GM19324 (cell line): ENCODE measurements around the gene IRX5.

Experiments
- ATAC-seq: cut with Tn5 transposase; IDR thresholded peaks from one replicate; pipeline ENCODE4 v1.9.1; 2021; ENCODE audit warnings: mild to moderate bottlenecking, moderate library complexity; ENCODE audit not compliant: unreplicated experiment, low FRiP score

The IRX5 gene

GRCh38 chr16:54930005-54930868, at the start of gene IRX5:
Gene IRX5 (plus strand): TSS chr16:54930865. CDS start chr16:54931199, 334 bp downstream.
- ATAC-seq: no peak

GRCh38 chr16:54882556-54882955, 48.1 kb upstream of the IRX5 start:
- no peak for ATAC-seq

- no peak for ATAC-seq
Measured at GRCh38 chr16:54883358-54883757, 47.3 kb upstream of the IRX5 start.

- no peak for ATAC-seq
Measured at GRCh38 chr16:54886078-54886477, 44.6 kb upstream of the IRX5 start.

- ATAC-seq: no peak
Measured at GRCh38 chr16:54890381-54890780, 40.3 kb upstream of the IRX5 start.

DNA sequence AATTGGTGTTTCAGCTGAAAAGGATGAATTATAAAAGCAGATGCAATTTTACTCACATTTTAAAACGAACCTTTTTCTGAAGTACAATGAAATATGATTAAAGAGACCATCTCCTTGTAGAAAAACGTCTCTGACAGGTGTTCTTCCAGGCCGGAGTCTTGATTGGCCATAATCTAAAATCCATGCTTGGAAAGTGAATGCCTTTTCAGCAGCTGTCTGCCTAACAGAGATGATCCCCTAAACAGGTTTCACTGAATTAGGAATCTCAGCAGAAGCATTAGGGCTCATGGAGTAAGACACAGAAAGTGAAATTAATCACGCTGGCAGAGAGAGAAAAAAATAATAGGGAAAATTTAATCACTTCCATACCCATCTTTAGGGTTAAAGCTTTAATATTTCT, 39.3 kb upstream of the IRX5 start:
- ATAC-seq: no peak

DNA sequence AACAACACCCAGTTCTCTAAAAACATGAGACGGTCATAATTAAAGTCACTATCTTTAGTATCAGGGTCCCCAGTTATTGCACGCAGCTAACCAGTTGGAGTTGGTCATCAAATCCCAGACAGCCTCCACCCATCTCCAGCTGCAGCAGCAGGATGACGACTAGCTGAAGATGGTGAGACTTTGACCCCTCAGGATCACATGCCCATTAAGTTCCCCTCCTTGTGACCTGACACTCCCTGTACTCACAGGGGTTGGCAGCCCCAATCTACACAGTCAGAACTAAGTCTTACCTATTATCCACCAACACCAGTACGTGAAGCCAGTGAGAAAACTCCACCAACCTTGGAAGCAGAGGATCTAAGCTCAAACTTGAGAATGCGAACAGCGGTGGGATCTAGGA, 37.7 kb upstream of the IRX5 start:
- no peak for ATAC-seq

DNA sequence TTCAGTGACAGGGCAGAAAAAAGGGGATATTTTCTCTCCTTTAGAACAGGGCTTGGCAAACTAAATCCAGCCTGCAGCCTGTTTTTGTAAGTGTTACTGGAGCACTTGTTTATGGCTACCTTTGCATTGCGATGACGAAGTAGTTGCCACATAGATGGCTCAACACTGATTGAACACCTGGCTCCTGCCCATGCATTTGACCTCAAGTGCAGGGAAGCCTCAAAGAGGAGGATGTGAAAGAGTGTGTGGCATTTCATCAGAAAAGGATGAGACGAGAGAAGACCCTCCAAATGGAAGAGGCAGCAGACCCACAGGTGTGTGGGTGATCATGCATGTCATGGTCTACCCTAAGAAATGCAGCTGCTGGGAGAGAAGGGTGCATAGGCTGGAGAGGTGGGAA, 32.7 kb upstream of the IRX5 start:
- no peak for ATAC-seq

- no peak for ATAC-seq
Measured at GRCh38 chr16:54901606-54902005, 29.1 kb upstream of the IRX5 start.

DNA sequence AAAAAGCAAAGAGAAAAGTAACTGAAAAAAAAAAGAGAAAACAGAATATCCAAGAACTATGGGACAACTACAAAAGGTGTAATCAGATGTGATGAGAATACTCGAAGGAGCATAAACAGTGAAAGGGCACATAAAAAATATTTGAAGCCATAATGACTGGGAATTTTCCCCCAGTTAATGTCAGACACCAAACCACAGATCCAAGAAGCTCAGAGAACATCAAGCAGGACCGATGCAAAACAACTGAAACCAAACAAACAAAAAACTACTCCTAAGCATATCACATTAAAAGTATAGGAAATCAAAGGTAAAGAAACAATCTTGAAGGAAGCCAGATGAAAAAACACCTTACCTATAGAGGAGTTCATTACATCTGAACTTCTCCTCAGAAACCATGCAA, 27.6 kb upstream of the IRX5 start:
- no peak for ATAC-seq

DNA sequence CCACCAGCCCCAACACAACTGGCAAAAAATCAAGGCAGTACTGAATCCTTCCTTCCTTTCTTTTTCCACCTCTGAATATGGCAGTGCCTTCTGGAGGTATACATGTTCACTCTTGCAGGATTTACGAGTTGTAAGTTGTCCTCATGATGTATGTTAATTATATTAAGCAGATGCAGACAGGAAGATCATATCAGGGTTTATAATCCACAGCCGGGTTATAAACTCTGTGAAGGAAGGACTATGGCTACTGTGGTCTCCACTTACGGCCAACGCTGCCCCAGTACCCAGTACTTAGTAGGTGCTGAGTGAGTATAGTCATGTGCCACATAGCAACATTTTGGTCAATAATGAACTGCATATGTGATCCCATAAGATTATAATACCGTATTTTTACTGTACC, 19.6 kb upstream of the IRX5 start:
- ATAC-seq: no peak

GRCh38 chr16:54912720-54913119, 17.9 kb upstream of the IRX5 start:
- no peak for ATAC-seq

- ATAC-seq: no peak
Measured at GRCh38 chr16:54921206-54921824, 9.3 kb upstream of the IRX5 start.

DNA sequence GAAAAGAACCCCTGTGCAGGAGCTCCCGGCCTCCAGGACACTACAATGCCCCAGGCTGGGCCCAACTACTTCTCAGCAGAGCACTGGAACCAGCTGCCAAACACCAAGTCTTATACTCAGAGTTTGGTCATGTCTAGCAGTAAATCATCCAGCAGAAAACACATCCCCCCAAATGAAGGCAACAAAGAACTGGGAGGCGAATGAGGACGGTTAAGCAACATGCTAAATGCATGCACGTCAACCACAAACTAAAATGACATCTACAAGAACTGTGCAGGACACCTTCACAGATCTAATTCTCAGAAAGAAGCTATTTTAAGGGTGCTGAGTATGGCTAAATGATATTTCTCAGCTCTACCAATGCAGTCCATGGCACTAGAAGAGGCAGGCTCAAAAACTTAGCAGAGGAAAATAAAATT, 7.6 kb upstream of the IRX5 start:
- ATAC-seq: no peak

- no peak for ATAC-seq
Measured at GRCh38 chr16:54923988-54924387, 6.7 kb upstream of the IRX5 start.

GRCh38 chr16:54926166-54926838, 4.4 kb upstream of the IRX5 start:
- ATAC-seq: no peak

DNA sequence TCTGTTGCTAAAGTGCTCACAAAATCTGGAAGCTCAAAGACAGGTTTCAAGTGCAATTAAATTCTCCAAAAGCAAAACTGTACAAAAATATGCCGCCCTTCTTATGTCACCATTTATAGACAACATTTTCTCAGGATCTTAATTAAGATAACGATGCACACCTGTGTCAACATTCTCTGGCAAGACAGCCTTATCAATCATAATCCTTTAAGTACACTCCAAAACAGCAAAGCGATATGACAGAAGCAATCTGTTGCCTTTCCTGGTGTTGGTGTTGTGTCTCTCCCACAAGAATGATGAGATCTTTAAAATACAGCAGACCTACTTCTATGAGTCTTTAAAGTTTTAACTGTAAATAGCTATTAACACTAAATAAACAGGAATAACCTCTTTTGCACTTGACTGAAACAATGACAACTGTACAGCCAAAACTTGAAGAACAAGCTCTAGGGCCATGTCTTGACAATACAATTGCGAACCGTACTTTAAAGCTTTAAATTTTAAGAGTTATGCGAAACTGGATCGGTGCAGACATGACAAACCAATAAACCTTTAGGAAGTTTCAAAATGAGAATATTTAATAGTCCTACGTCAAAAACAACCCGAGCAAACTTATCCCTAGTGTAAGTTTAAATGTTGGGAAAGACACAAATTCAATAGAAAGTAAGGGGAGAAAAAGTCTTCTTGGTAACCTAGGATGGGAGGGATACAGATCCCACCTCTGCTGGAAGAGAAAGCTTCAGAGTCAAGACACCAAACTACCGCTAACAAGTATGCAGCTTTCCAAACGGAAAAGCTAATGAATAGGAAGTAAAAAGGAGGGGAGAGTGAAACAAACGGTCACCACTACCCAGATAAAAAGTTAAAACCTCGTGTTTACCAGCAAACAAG, 3.3 kb upstream of the IRX5 start:
- no peak for ATAC-seq

- ATAC-seq: no peak
Measured at GRCh38 chr16:54928016-54928356, 2.7 kb upstream of the IRX5 start.

DNA sequence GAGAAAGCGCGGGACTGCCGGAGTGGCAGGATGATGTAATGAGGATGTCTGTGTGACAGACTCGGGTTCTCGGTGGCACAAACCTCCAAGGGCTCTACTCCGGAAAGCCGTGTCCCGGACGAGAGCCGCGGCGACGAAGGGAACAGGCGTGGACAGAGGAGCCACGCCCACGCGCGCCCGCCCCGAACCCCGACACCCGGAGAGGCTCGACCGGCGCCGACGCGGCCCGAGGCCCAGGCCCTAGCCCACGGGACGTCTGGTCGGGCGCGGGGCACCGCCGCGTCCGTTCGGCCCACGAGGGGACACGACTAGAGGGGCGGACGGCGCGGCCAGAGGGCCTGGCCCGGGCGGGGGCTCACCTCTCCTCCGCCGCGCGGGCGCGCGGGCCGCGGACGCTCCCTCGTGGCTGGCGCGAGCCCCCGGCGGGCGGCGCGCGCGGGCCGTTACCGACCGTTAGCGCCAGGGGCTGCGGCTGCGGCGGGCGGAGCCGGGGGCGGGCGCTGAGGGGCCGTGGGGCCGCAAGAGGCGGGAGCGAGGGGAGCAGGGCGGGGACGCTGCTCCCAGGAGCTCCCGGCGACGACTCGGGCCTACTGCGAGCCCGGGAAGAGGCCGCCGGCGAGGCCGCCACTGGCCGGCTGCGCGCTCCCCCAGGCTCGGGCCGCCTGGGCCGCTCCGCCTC, 2.1 kb upstream of the IRX5 start:
- ATAC-seq: peak; percentile 64
